Adrenal gland (tissue), 12 donors: Measurements from ENCODE around the gene CCDC149. TPM values are rescaled to one million over a fixed set of nuclear protein-coding genes. Genes with fewer than 3 reads are reported as not detected.

Source experiments
- DNase-seq, 7 donors: peaks; one replicate each; pipeline ENCODE4 v3.0.0-alpha.2; 2019 to 2020
- H3K27ac ChIP-seq, 5 donors: fragments of 200-600 bp; sonication (generic) in 4 of 5; 1 replicate in 3 of 5; 2 replicates in 2 of 5; pipeline versions ENCODE4 v1.5.1 to v1.8.0; 2016 to 2020; ENCODE audit warnings: mild to moderate bottlenecking in 1 of 5
- H3K27me3 ChIP-seq: fragments of 200-600 bp; 2 replicates; pipeline ENCODE4 v1.8.0; 2021
- H3K36me3 ChIP-seq, 2 donors: fragments of 200-600 bp; replicated peaks in 1 of 2; 1 replicate in 1 of 2; 2 replicates in 1 of 2; pipeline versions ENCODE4 v1.5.1 to v1.8.0; 2018 to 2022
- H3K4me1 ChIP-seq, 2 donors: fragments of 200-600 bp; replicated peaks in 1 of 2; 1 replicate in 1 of 2; 2 replicates in 1 of 2; pipeline versions ENCODE4 v1.5.1 to v1.8.0; 2018 to 2021
- H3K4me3 ChIP-seq, 4 donors: fragments of 200-600 bp; sonication (generic) in 3 of 4; one replicate each; pipeline ENCODE4 v1.5.1; 2016 to 2018
- H3K9me3 ChIP-seq, 3 donors: fragments of 200-600 bp; sonication (generic) in 1 of 3; replicated peaks in 1 of 3; 1 replicate in 2 of 3; 2 replicates in 1 of 3; pipeline versions ENCODE4 v1.5.1 to v1.8.0; 2016 to 2021
- CTCF ChIP-seq, 6 experiments: fragments of 450-650 bp in 4 of 6; fragments of 200-600 bp in 2 of 6; sonication (generic) in 1 of 6; IDR thresholded peaks; 1 replicate in 5 of 6; 2 replicates in 1 of 6; pipeline versions ENCODE4 v1.5.1 to v1.8.0; 2016 to 2021; ENCODE audit warnings: antibody characterized with exemption in 6 of 6, mild to moderate bottlenecking in 2 of 6, moderate library complexity in 1 of 6
- POLR2A ChIP-seq, 2 donors: fragments of 450-650 bp; IDR thresholded peaks; one replicate each; pipeline ENCODE4 v1.6.1; 2017; ENCODE audit warnings: antibody characterized with exemption in 2 of 2, mild to moderate bottlenecking in 2 of 2, moderate library complexity in 1 of 2
- WGBS, 4 donors: extraction: QIAGEN DNeasy Blood & Tissue Kit in 2 of 4; methylation state at CpG; one replicate each; pipeline versions ENCODE4 v1.1.5 to v1.1.7; 2013 to 2017; 5-methylcytosine and 5-hydroxymethylcytosine counted together
- intact Hi-C, 2 donors: fragments of 100-400 bp; cut with DNase I; formaldehyde crosslinking; loops; one replicate each; pipeline versions ENCODE4 v1.14.1 to v1.15.0; 2022 to 2023
- polyA plus RNA-seq, 3 donors: library from polyadenylated mRNA; stranded (reverse); fragments of 200-250 nt in 2 of 3; fragments of 350-450 nt in 1 of 3; fragmentation: Illumina TruSeq in 1 of 3; extraction: RNeasy Lipid Tissue Mini Kit (QIAGEN cat#74804) in 1 of 3; gene quantifications; one replicate each; pipeline ENCODE4 v1.2.3, GENCODE V29; 2013 to 2014
- total RNA-seq, 9 donors: library from RNA; depleted of rRNA in 4 of 9; stranded (reverse); fragments of >200 nt in 4 of 9; fragments of 120-200 nt in 1 of 9; fragmentation: NEBNext Ultra II Directional in 1 of 9; extraction: Animal tissue kit (Norgen Biotek cat#: 25700) in 1 of 9; gene quantifications; one replicate each; pipeline versions ENCODE4 v1.1.0 to v1.2.4, GENCODE V29; 2013 to 2023
- donor health status: healthy with polysubstance abuse.
- donor health status: Bipolar disorder and iron deficiency.
- donor health status: DM: yes; HTN: yes; CAD: no.
- donor health status: DM: no; HTN: no; CAD: no.
- donor health status: DM: no; HTN: no; CAD: no.
- donor health status: DM: yes; HTN: yes; CAD: no.

Gene CCDC149
- total and polyA plus RNA-seq, 12 donors: 3.6 to 13.0 (median 8.4) TPM

GRCh38 chr4:24858550-24858949, 54.3 kb downstream of the CCDC149 start:
- no peak for TF ChIP-seq CTCF (IDR thresholded peaks at IDR 0.05)
- no peak for TF ChIP-seq POLR2A (IDR thresholded peaks at IDR 0.05)
- DNase-seq: no peak
- intact Hi-C loops: no loop called here
- H3K9me3 ChIP-seq: no peaks in the 10 kb centered on the region
- WGBS, 4 donors: 71 to 83% (median 77%) methylated on average over 4 of the region's 4 CpGs
- H3K27me3 ChIP-seq: no peaks in the 10 kb centered on the region
- no peak overlapping the region for H3K4me3 ChIP-seq
- H3K36me3 ChIP-seq: no peaks in the 10 kb centered on the region
- no peak overlapping the region for H3K27ac ChIP-seq
- H3K4me1 ChIP-seq: peaks cover 5 to 21% of the 10 kb centered on the region in 2 donors

GRCh38 chr4:24858026-24858425, 54.8 kb downstream of the CCDC149 start:
- H3K36me3 ChIP-seq: no peaks in the 10 kb centered on the region
- TF ChIP-seq POLR2A (IDR thresholded peaks at IDR 0.05) (no peak), CTCF (IDR thresholded peaks at IDR 0.05) (no peak)
- H3K27ac ChIP-seq: no peak overlapping the region
- DNase-seq: peak in 2 of 7 donors; percentile 18
- no peaks in the 10 kb centered on the region for H3K27me3 ChIP-seq
- H3K9me3 ChIP-seq: no peaks in the 10 kb centered on the region
- WGBS, 4 donors: 35 to 41% (median 38%) methylated on average over 3 of the region's 3 CpGs
- no peak overlapping the region for H3K4me3 ChIP-seq
- intact Hi-C loops: no loop called here
- H3K4me1 ChIP-seq: peaks cover 5 to 21% of the 10 kb centered on the region in 2 donors

- Histone ChIP-seq H3K36me3 (no peaks in the 10 kb centered on the region), H3K4me3 (no peak overlapping the region), H3K27ac (no peak overlapping the region), H3K4me1 (peaks cover 5 to 21% of the 10 kb centered on the region in 2 donors), H3K9me3 (no peaks in the 10 kb centered on the region), H3K27me3 (no peaks in the 10 kb centered on the region)
- intact Hi-C loops: no loop called here
- peak in 1 of 7 donors; percentile 42 for DNase-seq
- 72 to 83% (median 76%) methylated on average over 8 to 9 of the region's 9 CpGs for WGBS, 4 donors
- no peak for TF ChIP-seq POLR2A (IDR thresholded peaks at IDR 0.05)
- no peak for TF ChIP-seq CTCF (IDR thresholded peaks at IDR 0.05)
These were observed 56.3 kb downstream of the CCDC149 start for GRCh38 chr4:24856586-24856985.

- Histone ChIP-seq H3K9me3 (no peaks in the 10 kb centered on the region), H3K27ac (no peak overlapping the region), H3K27me3 (no peaks in the 10 kb centered on the region), H3K4me1 (peaks cover 5 to 21% of the 10 kb centered on the region in 2 donors), H3K36me3 (no peaks in the 10 kb centered on the region), H3K4me3 (no peak overlapping the region)
- DNase-seq: no peak
- intact Hi-C loops: no loop called here
- no peak for TF ChIP-seq POLR2A (IDR thresholded peaks at IDR 0.05)
- TF ChIP-seq CTCF (IDR thresholded peaks at IDR 0.05): no peak
- 96 to 100% (median 97%) methylated on average over 2 of the region's 2 CpGs for WGBS, 4 donors
These were observed 57.1 kb downstream of the CCDC149 start for GRCh38 chr4:24855741-24856140.
